HEK293 (cell line): ENCODE measurements around the gene RMND5B.

ENCODE experiments used
- CTCF ChIA-PET: fragments of 350-600 bp; formaldehyde crosslinking; extraction: SDS; loops from one replicate; lab custom pipeline; 2021; ENCODE audit warnings: antibody characterized with exemption; lab: Yijun Ruan, JAX
- POLR2A ChIA-PET: fragments of 300-600 bp; formaldehyde crosslinking; extraction: SDS; loops from one replicate; lab custom pipeline; 2020; ENCODE audit warnings: antibody characterized with exemption, inconsistent platforms; lab: Yijun Ruan, JAX
- H3K27ac ChIP-seq: fragments of 200-500 bp; sonication (Bioruptor generic); 2 replicates; pipeline ENCODE4 v1.5.1; 2014; ENCODE audit warnings: low read depth, low read length, control low read depth, inconsistent platforms; ENCODE audit errors: extremely low read depth
- H3K36me3 ChIP-seq, 2 experiments: fragments of 200-500 bp in 1 of 2; sonication (Bioruptor generic) in 1 of 2; 1 replicate in 1 of 2; 2 replicates in 1 of 2; pipeline ENCODE4 v1.5.1; 2014 to 2017; ENCODE audit warnings: inconsistent platforms in 2 of 2, low read length in 2 of 2; ENCODE audit not compliant: control insufficient read depth in 2 of 2, insufficient read depth in 1 of 2
- H3K4me1 ChIP-seq: fragments of 200-500 bp; sonication (Bioruptor generic); 2 replicates; pipeline ENCODE4 v1.5.1; 2014; ENCODE audit warnings: mild to moderate bottlenecking, low read length, inconsistent platforms; ENCODE audit not compliant: control insufficient read depth, insufficient read depth
- H3K4me3 ChIP-seq: 2 replicates; pipeline ENCODE4 v1.5.1; 2011; ENCODE audit warnings: low read depth, mild to moderate bottlenecking, control low read depth, low read length, moderate library complexity
- H3K9me3 ChIP-seq: fragments of 200-500 bp; sonication (Bioruptor generic); 2 replicates; pipeline ENCODE4 v1.5.1; 2014; ENCODE audit warnings: low read depth, low read length, inconsistent platforms; ENCODE audit not compliant: control insufficient read depth, insufficient read depth
- BCL6B ChIP-seq: fragments of 450-650 bp; formaldehyde crosslinking; IDR thresholded peaks from 2 replicates; pipeline ENCODE4 v1.5.1; 2017; ENCODE audit warnings: missing biosample characterization, missing genetic modification characterization
- GLI2 ChIP-seq: fragments of 450-650 bp; formaldehyde crosslinking; IDR thresholded peaks from 2 replicates; pipeline ENCODE4; 2017; ENCODE audit warnings: missing biosample characterization, missing genetic modification characterization, low read depth, borderline replicate concordance
- GLIS2 ChIP-seq: fragments of 450-650 bp; formaldehyde crosslinking; IDR thresholded peaks from 2 replicates; pipeline ENCODE4 v1.5.1; 2016; ENCODE audit warnings: missing biosample characterization, missing genetic modification characterization
- HIC1 ChIP-seq: fragments of 450-650 bp; formaldehyde crosslinking; IDR thresholded peaks from 2 replicates; pipeline ENCODE4 v1.5.1; 2016; ENCODE audit warnings: missing biosample characterization, missing genetic modification characterization
- HOXD13 ChIP-seq: sonication (generic); formaldehyde crosslinking; IDR thresholded peaks from 2 replicates; pipeline ENCODE4 v1.8.0; 2022; ENCODE audit warnings: missing genetic modification reagents, borderline replicate concordance
- KLF17 ChIP-seq: fragments of 450-650 bp; formaldehyde crosslinking; IDR thresholded peaks from 2 replicates; pipeline ENCODE4 v1.5.1; 2016; ENCODE audit warnings: missing biosample characterization, missing genetic modification characterization
- OSR2 ChIP-seq: fragments of 450-650 bp; formaldehyde crosslinking; IDR thresholded peaks from 2 replicates; pipeline ENCODE4 v1.5.1; 2016; ENCODE audit warnings: missing biosample characterization, missing genetic modification characterization
- PRDM2 ChIP-seq: fragments of 450-650 bp; formaldehyde crosslinking; IDR thresholded peaks from 2 replicates; pipeline ENCODE4 v1.5.1; 2016; ENCODE audit warnings: missing biosample characterization, missing genetic modification characterization, borderline replicate concordance
- SCRT2 ChIP-seq: fragments of 450-650 bp; formaldehyde crosslinking; IDR thresholded peaks from 2 replicates; pipeline ENCODE4 v1.5.1; 2016; ENCODE audit warnings: missing biosample characterization, missing genetic modification characterization
- ZBTB1 ChIP-seq: fragments of 450-650 bp; formaldehyde crosslinking; IDR thresholded peaks from 2 replicates; pipeline ENCODE4 v1.5.1; 2016; ENCODE audit warnings: missing biosample characterization, missing genetic modification characterization
- ZBTB48 ChIP-seq: fragments of 450-650 bp; formaldehyde crosslinking; IDR thresholded peaks from 2 replicates; pipeline ENCODE4 v1.5.1; 2016; ENCODE audit warnings: missing biosample characterization, missing genetic modification characterization
- ZEB2 ChIP-seq: fragments of 450-650 bp; formaldehyde crosslinking; IDR thresholded peaks from 2 replicates; pipeline ENCODE4 v1.5.1; 2016; ENCODE audit warnings: missing biosample characterization, missing genetic modification characterization
- ZFP37 ChIP-seq: fragments of 450-650 bp; formaldehyde crosslinking; IDR thresholded peaks from 2 replicates; pipeline ENCODE4 v1.5.1; 2016; ENCODE audit warnings: missing biosample characterization, missing genetic modification characterization
- ZFP69B ChIP-seq: fragments of 450-650 bp; formaldehyde crosslinking; IDR thresholded peaks from 2 replicates; pipeline ENCODE4 v1.5.1; 2016; ENCODE audit warnings: missing biosample characterization, missing genetic modification characterization
- ZNF2 ChIP-seq: fragments of 450-650 bp; formaldehyde crosslinking; IDR thresholded peaks from 2 replicates; pipeline ENCODE4 v1.5.1; 2016; ENCODE audit warnings: missing biosample characterization, missing genetic modification characterization
- ZNF266 ChIP-seq: fragments of 450-650 bp; formaldehyde crosslinking; IDR thresholded peaks from 2 replicates; pipeline ENCODE4 v1.5.1; 2016; ENCODE audit warnings: missing biosample characterization, missing genetic modification characterization, low read depth
- ZNF350 ChIP-seq: fragments of 450-650 bp; formaldehyde crosslinking; IDR thresholded peaks from 2 replicates; pipeline ENCODE4 v1.5.0; 2017; ENCODE audit warnings: missing biosample characterization, mild to moderate bottlenecking, missing genetic modification characterization
- ZNF366 ChIP-seq: fragments of 450-650 bp; formaldehyde crosslinking; conservative IDR thresholded peaks from 2 replicates; pipeline ENCODE4 v1.5.1; 2016; ENCODE audit warnings: missing biosample characterization, missing genetic modification characterization
- ZNF404 ChIP-seq: fragments of 450-650 bp; formaldehyde crosslinking; IDR thresholded peaks from 2 replicates; pipeline ENCODE4 v1.5.1; 2017; ENCODE audit warnings: missing biosample characterization, missing genetic modification characterization
- ZNF544 ChIP-seq: fragments of 450-650 bp; formaldehyde crosslinking; IDR thresholded peaks from 2 replicates; pipeline ENCODE4 v1.5.0; 2017; ENCODE audit warnings: missing biosample characterization, missing genetic modification characterization
- ZNF549 ChIP-seq: fragments of 450-650 bp; IDR thresholded peaks from 2 replicates; pipeline ENCODE4 v1.5.1; 2018; ENCODE audit warnings: missing biosample characterization, missing genetic modification characterization, mild to moderate bottlenecking, inconsistent platforms, moderate library complexity
- ZNF580 ChIP-seq: fragments of 450-650 bp; formaldehyde crosslinking; IDR thresholded peaks from 2 replicates; pipeline ENCODE4 v1.5.1; 2016; ENCODE audit warnings: missing biosample characterization, missing genetic modification characterization
- ZNF600 ChIP-seq: fragments of 450-650 bp; formaldehyde crosslinking; IDR thresholded peaks from 2 replicates; pipeline ENCODE4 v1.5.1; 2016; ENCODE audit warnings: missing biosample characterization, missing genetic modification characterization
- ZNF626 ChIP-seq: fragments of 450-650 bp; sonication (Bioruptor Pico); formaldehyde crosslinking; IDR thresholded peaks from 2 replicates; pipeline ENCODE4 v1.5.1; 2018; ENCODE audit warnings: missing biosample characterization, missing genetic modification characterization, inconsistent platforms
- ZNF629 ChIP-seq: fragments of 450-650 bp; formaldehyde crosslinking; IDR thresholded peaks from 2 replicates; pipeline ENCODE4 v1.5.1; 2017; ENCODE audit warnings: missing biosample characterization, missing genetic modification characterization
- ZNF747 ChIP-seq: fragments of 450-650 bp; formaldehyde crosslinking; IDR thresholded peaks from 2 replicates; pipeline ENCODE4 v1.5.1; 2016; ENCODE audit warnings: missing biosample characterization, missing genetic modification characterization
- ZNF837 ChIP-seq: fragments of 450-650 bp; formaldehyde crosslinking; IDR thresholded peaks from 2 replicates; pipeline ENCODE4 v1.5.1; 2016; ENCODE audit warnings: missing biosample characterization, missing genetic modification characterization
- ZSCAN30 ChIP-seq: fragments of 450-650 bp; IDR thresholded peaks from 2 replicates; pipeline ENCODE4 v1.5.1; 2018; ENCODE audit warnings: missing biosample characterization, mild to moderate bottlenecking, missing genetic modification characterization, moderate library complexity

Gene RMND5B

GRCh38 chr5:178163772-178164735, 33.2 kb downstream of the RMND5B start (continued):
- TF ChIP-seq ZFP37, result peak; percentile 52; the same call in 1 of the 2 replicates
- TF ChIP-seq HIC1 (tag by site-specific recombination), result peak; percentile 96
- TF ChIP-seq OSR2 (tag by site-specific recombination), result peak; percentile 79
- no peak for TF ChIP-seq ZNF580 (tag by site-specific recombination)
- TF ChIP-seq ZNF837, result no peak
- peak; percentile 78 for TF ChIP-seq GLIS2
- TF ChIP-seq ZNF266 (tag by site-specific recombination), result no peak
- no peak for TF ChIP-seq GLI2 (tag by site-specific recombination)
- no peak for TF ChIP-seq ZNF629
- peak; percentile 69 for TF ChIP-seq ZEB2 (tag by site-specific recombination)
- 0 out of 2 replicates have a peak, but pooled peaks have one; percentile 40 for TF ChIP-seq ZBTB48 (tag by site-specific recombination)
- peak; percentile 93 for TF ChIP-seq ZNF366
- TF ChIP-seq ZSCAN30, result peak; percentile 93
- peak; percentile 88 for TF ChIP-seq ZNF600 (tag by site-specific recombination)
- peak; percentile 86 for TF ChIP-seq ZNF2 (tag by site-specific recombination)
- TF ChIP-seq KLF17 (tag by site-specific recombination), result peak; percentile 81
- no peak for TF ChIP-seq ZNF549
- no peak for TF ChIP-seq HOXD13 (CRISPR knock-in tag)
- TF ChIP-seq SCRT2 (tag by site-specific recombination), result peak; percentile 46
- no peak for TF ChIP-seq ZNF350 (tag by site-specific recombination)
- TF ChIP-seq BCL6B (tag by site-specific recombination), result no peak
- TF ChIP-seq ZNF404 (tag by site-specific recombination), result no peak
- TF ChIP-seq ZBTB1, result no peak
- TF ChIP-seq ZNF544, result 0 out of 2 replicates have a peak, but pooled peaks have one; percentile 30

GRCh38 chr5:178165581-178165980, 34.8 kb downstream of the RMND5B start:
- H3K36me3 ChIP-seq, result no peaks in the 10 kb centered on the region
- H3K4me3 ChIP-seq, result no peak overlapping the region
- H3K9me3 ChIP-seq, result no peaks in the 10 kb centered on the region
- POLR2A ChIA-PET, result no interaction called here
- CTCF ChIA-PET, result interaction anchor here (0.9 to 1.6 kb wide), 3 partner anchors 90 to 792 kb away, joined by 3 to 11 read pairs (median 4); no protein-coding TSS in a partner anchor
- no peak overlapping the region for H3K27ac ChIP-seq
- H3K4me1 ChIP-seq, result no peaks in the 10 kb centered on the region
- TF ChIP-seq PRDM2 (tag by site-specific recombination) (no peak), ZNF626 (tag by site-specific recombination) (no peak), ZNF747 (tag by site-specific recombination) (no peak), ZNF266 (tag by site-specific recombination) (no peak), ZFP69B (no peak)
